Adrenal gland (tissue), 5 donors: ENCODE data around the gene STON2.

Experiments
- CTCF ChIP-seq, 6 experiments: fragments of 450-650 bp in 4 of 6; fragments of 200-600 bp in 2 of 6; sonication (generic) in 1 of 6; IDR thresholded peaks; 1 replicate in 5 of 6; 2 replicates in 1 of 6; pipeline versions ENCODE4 v1.5.1 to v1.8.0; 2016 to 2021; ENCODE audit warnings: antibody characterized with exemption in 6 of 6, mild to moderate bottlenecking in 2 of 6, moderate library complexity in 1 of 6
- POLR2A ChIP-seq, 2 donors: fragments of 450-650 bp; IDR thresholded peaks; one replicate each; pipeline ENCODE4 v1.6.1; 2017; ENCODE audit warnings: antibody characterized with exemption in 2 of 2, mild to moderate bottlenecking in 2 of 2, moderate library complexity in 1 of 2
- donor health status: DM: no; HTN: no; CAD: no.

- TF ChIP-seq CTCF (IDR thresholded peaks at IDR 0.05) (no peak), POLR2A (IDR thresholded peaks at IDR 0.05) (no peak)
Observed at GRCh38 chr14:81272317-81272716, 127.8 kb downstream of the STON2 start.
